Panc1 (cell line): ENCODE results near the gene ZDHHC1. TPM values are rescaled to one million over a fixed set of nuclear protein-coding genes. Genes with fewer than 3 reads are reported as not detected.

ENCODE experiments used
- ATAC-seq: fragments of 200-7000 bp; cut with Tn5 transposase; 2 replicates; pipeline ENCODE4 v1.9.1; 2020; ENCODE audit warnings: mild to moderate bottlenecking, moderate library complexity
- BruUV-seq: library from RNA; stranded (reverse); fragments of 400-500 nt; replicated peaks from 2 replicates; lab custom pipeline; 2021; lab: Mats Ljungman, UMichigan
- CTCF ChIA-PET: fragments of 300-600 bp; sonication (Branson Sonifier 250); formaldehyde crosslinking; loops from one replicate; lab custom pipeline; 2022; ENCODE audit warnings: antibody characterized with exemption; lab: Charles Lee
- POLR2A ChIA-PET: fragments of 300-600 bp; sonication (Branson Sonifier 250); formaldehyde crosslinking; loops from one replicate; lab custom pipeline; 2022; ENCODE audit warnings: antibody characterized with exemption; lab: Charles Lee
- DNase-seq: peaks from one replicate; pipeline ENCODE4 v3.0.0-alpha.2; 2010; ENCODE audit warnings: low read depth, low spot score
- H3K27ac ChIP-seq: 2 replicates; pipeline ENCODE4 v1.5.1; 2011; ENCODE audit warnings: mild to moderate bottlenecking, low read length, inconsistent platforms
- H3K27me3 ChIP-seq: fragments of 200-500 bp; sonication (Bioruptor generic); 2 replicates; pipeline ENCODE4 v1.6.0; 2014; ENCODE audit warnings: low read length, inconsistent platforms; ENCODE audit not compliant: control insufficient read depth, insufficient read depth
- H3K36me3 ChIP-seq: fragments of 200-500 bp; sonication (Bioruptor generic); 2 replicates; pipeline ENCODE4 v1.5.1; 2014; ENCODE audit warnings: inconsistent platforms, mild to moderate bottlenecking, low read length, moderate library complexity; ENCODE audit not compliant: control insufficient read depth, insufficient read depth
- H3K4me1 ChIP-seq: 2 replicates; pipeline ENCODE4 v1.5.1; 2011; ENCODE audit warnings: inconsistent platforms, mild to moderate bottlenecking, low read length, moderate library complexity; ENCODE audit not compliant: control insufficient read depth, insufficient read depth
- H3K4me3 ChIP-seq, 2 experiments: 2 replicates each; pipeline ENCODE4 v1.5.1; 2011 to 2012; ENCODE audit warnings: low read depth in 2 of 2, low read length in 2 of 2, mild to moderate bottlenecking in 2 of 2, inconsistent platforms in 1 of 2, moderate library complexity in 1 of 2
- H3K9me3 ChIP-seq: fragments of 200-500 bp; sonication (Bioruptor generic); 2 replicates; pipeline ENCODE4 v1.5.1; 2014; ENCODE audit warnings: low read depth, mild to moderate bottlenecking, inconsistent platforms, low read length, moderate library complexity; ENCODE audit not compliant: control insufficient read depth, insufficient read depth
- POLR2AphosphoS5 ChIP-seq: IDR thresholded peaks from 2 replicates; pipeline ENCODE4 v1.6.1; 2012; ENCODE audit warnings: mild to moderate bottlenecking, low read depth, low read length, moderate library complexity
- SIN3A ChIP-seq: IDR thresholded peaks from 2 replicates; pipeline ENCODE4 v1.6.1; 2012; ENCODE audit warnings: low read depth, mild to moderate bottlenecking, low read length, moderate library complexity, borderline replicate concordance; ENCODE audit not compliant: insufficient read depth
- TCF7L2 ChIP-seq: IDR thresholded peaks from 2 replicates; pipeline ENCODE4 v1.6.1; 2011; ENCODE audit warnings: mild to moderate bottlenecking, low read depth, low read length, inconsistent platforms
- in situ Hi-C: cut with HindIII; loops from 2 replicates; pipeline ENCODE4 v1.10.0; 2016; ENCODE audit warnings: low sequenced_read_pairs, low pct_unique_long_range_greater_than_20kb
- intact Hi-C: fragments of 100-400 bp; cut with micrococcal nuclease; formaldehyde crosslinking; loops from one replicate; pipeline ENCODE4 v1.10.0; 2022; ENCODE audit not compliant: unreplicated experiment
- total RNA-seq: library from RNA; stranded (reverse); gene quantifications from one replicate; pipeline ENCODE4 v1.2.1, GENCODE V29; 2021; ENCODE audit not compliant: unreplicated experiment
- TF ChIP-seq, protein P1 (sequence below), 2 experiments: IDR thresholded peaks; 2 replicates each; pipeline ENCODE4 v1.6.1; 2011 to 2012; ENCODE audit warnings: low read depth in 2 of 2, control low read depth in 1 of 2, low read length in 1 of 2, mild to moderate bottlenecking in 1 of 2, moderate library complexity in 1 of 2; ENCODE audit not compliant: insufficient read depth in 1 of 2
- TF ChIP-seq, protein P2 (sequence below): fragments of 450-650 bp; IDR thresholded peaks from 2 replicates; pipeline ENCODE4 v1.5.1; 2017; ENCODE audit warnings: mild to moderate bottlenecking

ZDHHC1 gene
- total RNA-seq, 1 experiment from 2014 or later: 7.8 TPM

GRCh38 chr16:67454104-67454503 is 37.8 kb upstream of the ZDHHC1 start:
- Histone ChIP-seq H3K4me3 (no peak overlapping the region), H3K36me3 (no peaks in the 10 kb centered on the region), H3K27ac (no peak overlapping the region), H3K27me3 (no peaks in the 10 kb centered on the region), H3K4me1 (no peaks in the 10 kb centered on the region), H3K9me3 (no peaks in the 10 kb centered on the region)
- intact Hi-C loops (no loop called here), in situ Hi-C loops (no loop called here)
- BruUV-seq: no TSS peak
- ChIA-PET POLR2A (no interaction called here), CTCF (no interaction called here)
- DNase-seq (no peak), ATAC-seq (no peak)
- TF ChIP-seq TCF7L2 (no peak), POLR2AphosphoS5 (no peak), SIN3A (no peak)
- TF ChIP-seq, protein P1, sequence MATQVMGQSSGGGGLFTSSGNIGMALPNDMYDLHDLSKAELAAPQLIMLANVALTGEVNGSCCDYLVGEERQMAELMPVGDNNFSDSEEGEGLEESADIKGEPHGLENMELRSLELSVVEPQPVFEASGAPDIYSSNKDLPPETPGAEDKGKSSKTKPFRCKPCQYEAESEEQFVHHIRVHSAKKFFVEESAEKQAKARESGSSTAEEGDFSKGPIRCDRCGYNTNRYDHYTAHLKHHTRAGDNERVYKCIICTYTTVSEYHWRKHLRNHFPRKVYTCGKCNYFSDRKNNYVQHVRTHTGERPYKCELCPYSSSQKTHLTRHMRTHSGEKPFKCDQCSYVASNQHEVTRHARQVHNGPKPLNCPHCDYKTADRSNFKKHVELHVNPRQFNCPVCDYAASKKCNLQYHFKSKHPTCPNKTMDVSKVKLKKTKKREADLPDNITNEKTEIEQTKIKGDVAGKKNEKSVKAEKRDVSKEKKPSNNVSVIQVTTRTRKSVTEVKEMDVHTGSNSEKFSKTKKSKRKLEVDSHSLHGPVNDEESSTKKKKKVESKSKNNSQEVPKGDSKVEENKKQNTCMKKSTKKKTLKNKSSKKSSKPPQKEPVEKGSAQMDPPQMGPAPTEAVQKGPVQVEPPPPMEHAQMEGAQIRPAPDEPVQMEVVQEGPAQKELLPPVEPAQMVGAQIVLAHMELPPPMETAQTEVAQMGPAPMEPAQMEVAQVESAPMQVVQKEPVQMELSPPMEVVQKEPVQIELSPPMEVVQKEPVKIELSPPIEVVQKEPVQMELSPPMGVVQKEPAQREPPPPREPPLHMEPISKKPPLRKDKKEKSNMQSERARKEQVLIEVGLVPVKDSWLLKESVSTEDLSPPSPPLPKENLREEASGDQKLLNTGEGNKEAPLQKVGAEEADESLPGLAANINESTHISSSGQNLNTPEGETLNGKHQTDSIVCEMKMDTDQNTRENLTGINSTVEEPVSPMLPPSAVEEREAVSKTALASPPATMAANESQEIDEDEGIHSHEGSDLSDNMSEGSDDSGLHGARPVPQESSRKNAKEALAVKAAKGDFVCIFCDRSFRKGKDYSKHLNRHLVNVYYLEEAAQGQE (IDR thresholded peaks at IDR 0.05; ENCODE audit: insufficient read depth in 1 of 2, low read depth in 2 of 2, low read length in 1 of 2): no peak

GRCh38 chr16:67451704-67452435 is 35.6 kb upstream of the ZDHHC1 start:
- no TSS peak for BruUV-seq
- Histone ChIP-seq H3K4me3 (no peak overlapping the region), H3K27ac (no peak overlapping the region), H3K4me1 (no peaks in the 10 kb centered on the region), H3K9me3 (no peaks in the 10 kb centered on the region), H3K27me3 (no peaks in the 10 kb centered on the region), H3K36me3 (no peaks in the 10 kb centered on the region)
- POLR2A ChIA-PET: no interaction called here
- CTCF ChIA-PET: interaction anchor here (0.6 kb wide), 1 partner anchor 39 kb away, joined by 4 read pairs; no protein-coding TSS in a partner anchor
- no peak for ATAC-seq
- no peak for TF ChIP-seq TCF7L2
- TF ChIP-seq, protein P2, sequence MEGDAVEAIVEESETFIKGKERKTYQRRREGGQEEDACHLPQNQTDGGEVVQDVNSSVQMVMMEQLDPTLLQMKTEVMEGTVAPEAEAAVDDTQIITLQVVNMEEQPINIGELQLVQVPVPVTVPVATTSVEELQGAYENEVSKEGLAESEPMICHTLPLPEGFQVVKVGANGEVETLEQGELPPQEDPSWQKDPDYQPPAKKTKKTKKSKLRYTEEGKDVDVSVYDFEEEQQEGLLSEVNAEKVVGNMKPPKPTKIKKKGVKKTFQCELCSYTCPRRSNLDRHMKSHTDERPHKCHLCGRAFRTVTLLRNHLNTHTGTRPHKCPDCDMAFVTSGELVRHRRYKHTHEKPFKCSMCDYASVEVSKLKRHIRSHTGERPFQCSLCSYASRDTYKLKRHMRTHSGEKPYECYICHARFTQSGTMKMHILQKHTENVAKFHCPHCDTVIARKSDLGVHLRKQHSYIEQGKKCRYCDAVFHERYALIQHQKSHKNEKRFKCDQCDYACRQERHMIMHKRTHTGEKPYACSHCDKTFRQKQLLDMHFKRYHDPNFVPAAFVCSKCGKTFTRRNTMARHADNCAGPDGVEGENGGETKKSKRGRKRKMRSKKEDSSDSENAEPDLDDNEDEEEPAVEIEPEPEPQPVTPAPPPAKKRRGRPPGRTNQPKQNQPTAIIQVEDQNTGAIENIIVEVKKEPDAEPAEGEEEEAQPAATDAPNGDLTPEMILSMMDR: no peak
- TF ChIP-seq SIN3A: no peak
- TF ChIP-seq, protein P1 (IDR thresholded peaks at IDR 0.05; ENCODE audit: insufficient read depth in 1 of 2, low read depth in 2 of 2, low read length in 1 of 2): no peak
- no peak for TF ChIP-seq POLR2AphosphoS5
- DNase-seq: no peak
- intact Hi-C loops: no loop called here
- in situ Hi-C loops: no loop called here
